C4-2B (cell line): ENCODE data around the gene TMEM186.
"Not testable (repeated sequence)": the region's sequence is repeated elsewhere in the genome, so short reads cannot be mapped to it uniquely, and the experiment has no call there.

Experiments used
- H3K27ac ChIP-seq: fragments of 450-650 bp; 2 replicates; pipeline ENCODE4 v1.5.1; 2017
- ZFX ChIP-seq: fragments of 450-650 bp; IDR thresholded peaks from 2 replicates; pipeline ENCODE4 v1.6.1; 2017
- TF ChIP-seq, protein P1 (sequence below): fragments of 450-650 bp; conservative IDR thresholded peaks from 2 replicates; pipeline ENCODE4 v1.5.1; 2017; ENCODE audit warnings: mild to moderate bottlenecking

Gene TMEM186

DNA sequence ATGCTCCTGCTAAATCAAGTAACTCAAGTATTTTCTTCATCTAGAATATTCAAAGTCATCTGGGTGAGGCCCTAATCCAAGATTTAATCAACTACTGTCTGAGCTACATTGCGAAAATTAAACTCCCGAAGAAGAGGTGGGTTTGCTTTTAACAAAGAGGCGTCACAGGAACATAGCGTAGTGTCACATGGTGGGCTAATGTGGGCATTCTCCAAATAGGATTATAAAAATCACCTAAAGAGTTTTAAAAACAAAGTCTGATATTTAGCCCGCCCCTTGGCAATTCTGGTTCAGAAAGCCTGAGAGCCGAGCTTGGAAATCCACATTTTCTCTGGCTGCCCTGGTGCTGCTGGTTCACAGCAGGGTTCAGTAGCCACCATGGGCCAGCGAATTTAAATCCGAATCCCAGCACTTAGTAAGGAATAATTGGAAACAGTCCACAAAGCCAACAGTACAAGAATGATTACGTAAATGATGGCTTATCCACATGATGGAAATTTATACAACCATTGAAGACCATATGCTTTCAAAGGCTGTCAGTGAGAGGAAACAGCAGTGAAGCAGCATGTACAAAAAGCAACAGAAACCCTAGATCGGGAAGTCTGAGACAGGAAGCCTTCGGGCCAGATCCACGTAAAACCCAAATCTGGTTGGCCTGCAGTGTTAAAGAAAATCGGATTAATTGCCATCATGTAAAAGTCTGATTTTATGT, 9.0 kb upstream of the TMEM186 start:
- TF ChIP-seq ZFX: no peak
- TF ChIP-seq, protein P1, sequence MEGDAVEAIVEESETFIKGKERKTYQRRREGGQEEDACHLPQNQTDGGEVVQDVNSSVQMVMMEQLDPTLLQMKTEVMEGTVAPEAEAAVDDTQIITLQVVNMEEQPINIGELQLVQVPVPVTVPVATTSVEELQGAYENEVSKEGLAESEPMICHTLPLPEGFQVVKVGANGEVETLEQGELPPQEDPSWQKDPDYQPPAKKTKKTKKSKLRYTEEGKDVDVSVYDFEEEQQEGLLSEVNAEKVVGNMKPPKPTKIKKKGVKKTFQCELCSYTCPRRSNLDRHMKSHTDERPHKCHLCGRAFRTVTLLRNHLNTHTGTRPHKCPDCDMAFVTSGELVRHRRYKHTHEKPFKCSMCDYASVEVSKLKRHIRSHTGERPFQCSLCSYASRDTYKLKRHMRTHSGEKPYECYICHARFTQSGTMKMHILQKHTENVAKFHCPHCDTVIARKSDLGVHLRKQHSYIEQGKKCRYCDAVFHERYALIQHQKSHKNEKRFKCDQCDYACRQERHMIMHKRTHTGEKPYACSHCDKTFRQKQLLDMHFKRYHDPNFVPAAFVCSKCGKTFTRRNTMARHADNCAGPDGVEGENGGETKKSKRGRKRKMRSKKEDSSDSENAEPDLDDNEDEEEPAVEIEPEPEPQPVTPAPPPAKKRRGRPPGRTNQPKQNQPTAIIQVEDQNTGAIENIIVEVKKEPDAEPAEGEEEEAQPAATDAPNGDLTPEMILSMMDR: no peak
- H3K27ac ChIP-seq: no peak overlapping the region

DNA sequence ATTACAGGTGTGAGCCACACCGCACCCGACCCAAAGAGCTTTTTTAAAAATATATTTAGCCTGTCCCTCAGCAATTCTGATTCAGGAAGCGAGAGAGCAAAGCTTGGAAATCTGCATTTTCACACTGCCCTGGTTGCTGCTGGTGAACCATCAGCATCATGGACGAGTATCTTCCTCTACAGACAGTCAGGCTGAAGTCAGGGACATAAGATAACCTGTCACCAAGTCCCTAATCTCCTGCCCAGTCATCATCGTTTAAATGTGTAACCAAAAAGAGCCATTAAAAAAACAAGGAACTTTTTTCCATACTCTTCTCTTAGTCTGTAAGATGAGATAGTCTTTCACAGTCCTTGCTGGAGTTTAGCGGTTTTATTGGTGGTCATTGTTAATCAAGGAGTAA, 6.9 kb upstream of the TMEM186 start:
- TF ChIP-seq, protein P1: no peak
- no peak for TF ChIP-seq ZFX
- H3K27ac ChIP-seq: no peak overlapping the region

DNA sequence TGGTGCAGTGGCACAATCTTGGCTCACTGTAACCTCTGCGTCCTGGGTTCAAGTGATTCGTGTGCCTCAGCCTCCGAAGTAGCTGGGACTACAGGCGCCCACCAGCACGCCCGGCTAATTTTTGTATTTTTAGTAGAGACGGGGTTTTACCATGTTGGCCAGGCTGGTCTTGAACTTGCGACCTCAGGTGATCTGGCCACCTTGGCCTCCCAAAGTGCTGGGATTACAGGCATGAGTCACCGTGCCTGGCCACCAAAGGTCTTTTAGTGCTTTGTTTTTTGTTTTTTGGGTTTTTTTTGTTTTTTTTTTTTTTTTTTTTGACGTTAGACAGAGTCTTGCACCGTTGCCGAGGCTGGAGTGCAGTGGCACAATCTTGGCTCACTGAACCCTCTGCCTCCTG, 6.3 kb upstream of the TMEM186 start:
- H3K27ac ChIP-seq: not testable (repeated sequence)

DNA sequence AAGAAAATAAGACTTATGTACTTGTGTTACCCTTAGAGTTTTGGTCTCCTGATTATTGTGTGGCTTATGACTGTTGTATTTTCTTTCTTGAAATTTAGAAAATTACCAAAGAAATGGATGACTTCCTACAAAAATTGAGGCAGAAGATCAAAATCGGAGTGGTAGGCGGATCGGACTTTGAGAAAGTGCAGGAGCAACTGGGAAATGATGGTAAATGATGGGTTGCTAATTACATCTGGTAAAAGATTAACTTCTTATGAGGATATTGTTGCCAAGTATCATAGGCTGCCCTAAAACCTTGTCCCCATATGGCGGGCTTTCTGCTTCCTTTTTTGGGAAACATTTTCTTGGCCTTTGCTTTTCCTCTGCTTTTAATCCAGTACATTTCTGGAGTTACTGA, 4.3 kb upstream of the TMEM186 start:
- TF ChIP-seq, protein P1: no peak
- TF ChIP-seq ZFX: no peak
- H3K27ac ChIP-seq: no peak overlapping the region

DNA sequence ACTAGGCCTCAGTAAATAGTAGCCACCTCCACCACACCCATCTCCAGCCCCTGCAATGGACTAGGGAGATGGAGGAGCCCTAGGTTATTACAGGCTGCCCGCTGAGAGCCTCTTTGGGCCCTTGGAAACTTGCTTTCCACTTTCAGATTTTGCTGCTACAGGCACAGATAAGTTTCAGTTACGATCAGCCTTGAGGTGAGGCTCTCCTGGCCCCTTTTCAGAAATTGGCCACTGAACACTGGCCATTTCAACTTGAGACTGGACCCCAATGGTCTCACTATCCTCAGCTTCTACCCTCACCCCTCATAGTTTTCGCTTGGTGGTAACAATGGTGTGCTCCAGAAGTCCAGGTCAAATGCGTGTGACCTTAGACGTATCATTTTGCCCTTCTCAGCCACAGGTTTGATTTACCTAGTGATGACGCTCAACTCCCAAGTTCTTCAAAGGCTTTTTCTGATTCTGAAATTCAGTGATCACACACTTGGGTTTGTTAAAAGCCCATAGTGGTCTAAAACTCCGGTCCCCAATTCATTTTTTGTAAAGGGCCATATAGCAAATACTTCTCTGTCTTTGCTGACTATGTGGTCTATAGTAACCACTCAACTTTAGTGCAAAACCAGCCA, 1.2 kb upstream of the TMEM186 start:
- H3K27ac ChIP-seq: peak overlapping the region; percentile 94
- TF ChIP-seq ZFX: no peak
- TF ChIP-seq, protein P1: no peak

DNA sequence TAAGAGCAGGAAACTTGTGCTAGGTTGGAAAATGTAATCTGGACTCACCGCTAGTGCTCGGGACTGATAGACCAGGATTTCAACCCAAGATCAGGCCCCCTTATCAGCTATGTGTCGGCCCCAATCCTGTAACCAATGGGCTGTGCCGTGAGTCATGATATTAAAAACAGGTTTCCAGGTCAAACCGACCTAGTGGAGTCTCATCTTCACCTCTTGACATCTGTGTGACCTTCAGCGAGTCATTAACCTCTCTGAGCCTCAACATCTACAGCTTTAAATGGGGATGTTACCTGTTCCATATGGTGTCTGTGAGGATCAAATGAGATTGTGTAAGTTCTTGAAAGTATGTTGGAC, 712 bp upstream of the TMEM186 start:
- TF ChIP-seq, protein P1: no peak
- peak; percentile 22; the same call in 1 of the 2 replicates for TF ChIP-seq ZFX
- peak overlapping the region; percentile 94 for H3K27ac ChIP-seq

DNA sequence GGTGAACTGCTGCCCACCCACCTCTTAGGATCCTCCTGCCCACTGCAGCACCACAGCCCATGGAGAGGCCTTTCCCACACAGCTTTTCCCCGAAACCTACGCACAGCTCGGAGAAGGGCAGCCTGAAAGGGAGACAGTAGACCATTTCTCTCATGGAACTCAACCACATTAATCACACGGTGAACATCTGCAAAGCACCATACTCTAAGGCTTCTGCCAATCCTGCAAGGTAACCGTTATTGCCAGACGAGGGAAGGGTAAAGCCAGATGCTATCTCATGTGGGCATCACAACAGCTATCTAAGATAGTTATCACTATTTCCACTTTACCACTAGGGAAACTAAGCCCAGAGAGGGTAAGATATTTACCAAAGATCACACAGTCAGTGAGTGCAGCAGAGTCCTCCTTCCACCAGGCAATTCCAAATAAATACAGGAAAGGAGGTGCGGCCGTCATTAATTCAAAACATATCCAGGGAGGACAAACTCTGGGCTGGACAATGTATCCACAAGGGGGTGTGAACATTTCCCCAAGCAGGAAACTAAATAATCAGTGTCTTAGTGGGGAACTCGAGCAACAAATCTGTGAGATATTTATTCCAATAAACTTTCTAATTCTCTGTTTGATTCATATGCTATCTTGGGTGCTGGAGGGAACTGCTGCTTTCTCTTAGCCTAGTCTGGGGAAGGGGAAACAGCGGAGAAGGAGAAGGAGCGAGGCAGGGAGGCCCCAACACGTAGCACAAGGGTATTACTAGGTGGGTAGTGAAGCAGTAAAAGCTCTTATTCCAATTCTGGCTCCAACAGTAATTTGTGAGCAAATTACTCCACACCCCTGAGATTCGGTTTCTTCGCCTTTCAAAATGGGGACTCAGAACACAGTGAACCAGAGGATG, 723 bp downstream of the TMEM186 start:
- peak overlapping the region; percentile 94 for H3K27ac ChIP-seq

More for the DNA sequence above, 723 bp downstream of the TMEM186 start:
- TF ChIP-seq, protein P1: no peak
- no peak for TF ChIP-seq ZFX
